Chondrocyte (in vitro differentiated cells): ENCODE data around the gene KIF26B. TPM values are rescaled to one million over a fixed set of nuclear protein-coding genes. Genes with fewer than 3 reads are reported as not detected.

ENCODE experiments used
- DNase-seq: peaks from one replicate; pipeline ENCODE4 v3.0.0; 2021; ENCODE audit warnings: mixed read lengths, low spot score
- H3K27ac Mint-ChIP-seq: one replicate; pipeline ENCODE4 v1.8.0; 2021; ENCODE audit warnings: mild to moderate bottlenecking, moderate library complexity, mixed read lengths; ENCODE audit not compliant: unreplicated experiment
- H3K27me3 Mint-ChIP-seq: 2 replicates; pipeline ENCODE4 v1.8.0; 2021; ENCODE audit warnings: low read depth, mixed read lengths
- H3K36me3 Mint-ChIP-seq: 2 replicates; pipeline ENCODE4 v1.8.0; 2021; ENCODE audit warnings: low read depth, mixed read lengths
- H3K4me1 Mint-ChIP-seq: 2 replicates; pipeline ENCODE4 v1.8.0; 2021; ENCODE audit warnings: low read depth, mild to moderate bottlenecking, mixed read lengths
- H3K4me3 Mint-ChIP-seq: one replicate; pipeline ENCODE4 v1.8.0; 2021; ENCODE audit warnings: mild to moderate bottlenecking, moderate library complexity, mixed read lengths; ENCODE audit not compliant: unreplicated experiment
- H3K9me3 Mint-ChIP-seq: 2 replicates; pipeline ENCODE4 v1.8.0; 2021; ENCODE audit warnings: low read depth, mixed read lengths
- total RNA-seq: library from RNA; stranded (reverse); gene quantifications from 3 replicates; pipeline ENCODE4 v1.2.1, GENCODE V29; 2021
- TF ChIP-seq, protein P1 (sequence below): fragments of 200-600 bp; sonication (generic); IDR thresholded peaks from 2 replicates; pipeline ENCODE4 v1.5.0; 2021; ENCODE audit warnings: antibody characterized with exemption, mild to moderate bottlenecking, moderate library complexity

KIF26B gene
- total RNA-seq, 1 donor from 2014 or later: 47.0 TPM

DNA sequence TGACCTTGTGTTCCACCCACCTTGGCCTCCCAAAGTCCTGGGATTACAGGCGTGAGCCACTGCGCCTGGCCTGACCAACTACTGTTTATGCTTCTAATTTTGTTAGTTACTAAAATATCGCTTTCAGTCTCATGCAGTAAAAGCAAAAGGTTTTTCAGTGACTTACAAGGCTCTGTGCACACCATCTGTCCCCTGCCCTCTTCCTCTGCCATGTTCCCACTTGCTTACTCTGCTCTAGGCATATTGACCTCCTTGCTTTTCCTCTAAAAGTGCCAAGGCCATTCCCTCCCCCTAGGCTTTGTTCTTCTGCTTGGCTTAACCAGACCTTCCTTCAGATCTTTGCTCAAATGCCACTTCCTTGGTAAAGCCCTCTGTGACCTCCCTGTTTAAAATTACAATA, 276.9 kb downstream of the KIF26B start:
- Mint-ChIP-seq H3K27me3 (no peaks in the 10 kb centered on the region), H3K27ac (no peak overlapping the region), H3K4me1 (peaks cover 3% of the 10 kb centered on the region), H3K36me3 (peaks cover 12% of the 10 kb centered on the region), H3K9me3 (no peaks in the 10 kb centered on the region), H3K4me3 (no peak overlapping the region)
- no peak for DNase-seq
- TF ChIP-seq, protein P1, sequence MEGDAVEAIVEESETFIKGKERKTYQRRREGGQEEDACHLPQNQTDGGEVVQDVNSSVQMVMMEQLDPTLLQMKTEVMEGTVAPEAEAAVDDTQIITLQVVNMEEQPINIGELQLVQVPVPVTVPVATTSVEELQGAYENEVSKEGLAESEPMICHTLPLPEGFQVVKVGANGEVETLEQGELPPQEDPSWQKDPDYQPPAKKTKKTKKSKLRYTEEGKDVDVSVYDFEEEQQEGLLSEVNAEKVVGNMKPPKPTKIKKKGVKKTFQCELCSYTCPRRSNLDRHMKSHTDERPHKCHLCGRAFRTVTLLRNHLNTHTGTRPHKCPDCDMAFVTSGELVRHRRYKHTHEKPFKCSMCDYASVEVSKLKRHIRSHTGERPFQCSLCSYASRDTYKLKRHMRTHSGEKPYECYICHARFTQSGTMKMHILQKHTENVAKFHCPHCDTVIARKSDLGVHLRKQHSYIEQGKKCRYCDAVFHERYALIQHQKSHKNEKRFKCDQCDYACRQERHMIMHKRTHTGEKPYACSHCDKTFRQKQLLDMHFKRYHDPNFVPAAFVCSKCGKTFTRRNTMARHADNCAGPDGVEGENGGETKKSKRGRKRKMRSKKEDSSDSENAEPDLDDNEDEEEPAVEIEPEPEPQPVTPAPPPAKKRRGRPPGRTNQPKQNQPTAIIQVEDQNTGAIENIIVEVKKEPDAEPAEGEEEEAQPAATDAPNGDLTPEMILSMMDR: no peak

DNA sequence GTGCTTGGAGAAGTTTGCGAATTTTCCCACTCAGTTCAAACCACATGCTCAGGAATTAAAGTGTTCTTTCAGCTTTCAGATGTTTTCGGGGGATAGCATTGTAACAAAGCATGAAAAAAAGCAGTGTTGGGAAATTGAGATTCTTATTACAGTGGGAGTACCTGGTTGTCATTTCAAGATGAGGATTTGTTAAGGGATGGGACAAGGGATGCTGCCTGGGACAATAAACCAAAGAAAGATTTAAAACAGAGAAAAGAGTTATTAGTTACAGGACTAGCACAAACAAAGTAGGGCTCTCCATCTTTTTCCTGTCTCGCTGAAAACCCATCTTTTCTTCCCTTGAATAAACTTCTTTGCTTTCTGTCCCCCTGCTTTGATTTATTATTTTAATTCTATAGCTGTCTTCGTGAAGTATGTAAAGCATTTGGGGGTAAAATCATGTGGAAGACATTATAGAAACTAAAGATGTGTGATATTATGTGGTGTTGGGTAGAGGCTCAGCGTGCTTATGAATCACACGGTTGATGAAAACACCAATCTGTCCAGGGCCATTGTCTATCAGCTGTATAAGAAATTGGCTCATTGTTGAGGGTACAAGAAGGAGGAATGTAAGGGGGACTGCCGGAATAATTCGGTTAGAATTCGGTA, 277.6 kb downstream of the KIF26B start:
- TF ChIP-seq, protein P1: no peak
- H3K4me1 Mint-ChIP-seq: peaks cover 3% of the 10 kb centered on the region
- no peak overlapping the region for H3K27ac Mint-ChIP-seq
- peaks cover 14% of the 10 kb centered on the region for H3K36me3 Mint-ChIP-seq
- no peaks in the 10 kb centered on the region for H3K27me3 Mint-ChIP-seq
- no peak for DNase-seq
- H3K4me3 Mint-ChIP-seq: no peak overlapping the region
- no peaks in the 10 kb centered on the region for H3K9me3 Mint-ChIP-seq

- DNase-seq: no peak
- no peak overlapping the region for H3K4me3 Mint-ChIP-seq
- no peaks in the 10 kb centered on the region for H3K27me3 Mint-ChIP-seq
- TF ChIP-seq, protein P1: no peak
- no peaks in the 10 kb centered on the region for H3K9me3 Mint-ChIP-seq
- peaks cover 15% of the 10 kb centered on the region for H3K36me3 Mint-ChIP-seq
- peaks cover 2% of the 10 kb centered on the region for H3K4me1 Mint-ChIP-seq
- no peak overlapping the region for H3K27ac Mint-ChIP-seq
Observed at GRCh38 chr1:245433561-245433960, 278.8 kb downstream of the KIF26B start.

- TF ChIP-seq, protein P1: peak; percentile 14
- Mint-ChIP-seq H3K4me3 (no peak overlapping the region), H3K27me3 (no peaks in the 10 kb centered on the region), H3K4me1 (no peaks in the 10 kb centered on the region), H3K9me3 (no peaks in the 10 kb centered on the region), H3K27ac (no peak overlapping the region), H3K36me3 (peaks cover 16% of the 10 kb centered on the region)
- no peak for DNase-seq
Observed at GRCh38 chr1:245434280-245434679, 279.5 kb downstream of the KIF26B start.

- H3K4me3 Mint-ChIP-seq: no peak overlapping the region
- H3K36me3 Mint-ChIP-seq: peaks cover 15% of the 10 kb centered on the region
- no peaks in the 10 kb centered on the region for H3K4me1 Mint-ChIP-seq
- DNase-seq: no peak
- TF ChIP-seq, protein P1: no peak
- H3K27ac Mint-ChIP-seq: no peak overlapping the region
- H3K9me3 Mint-ChIP-seq: no peaks in the 10 kb centered on the region
- no peaks in the 10 kb centered on the region for H3K27me3 Mint-ChIP-seq
Observed at GRCh38 chr1:245436407-245436806, 281.6 kb downstream of the KIF26B start.
